Forelimb muscle (tissue), 1 donor: ENCODE measurements around the gene PTTG2. TPM values are rescaled to one million over a fixed set of nuclear protein-coding genes. Genes with fewer than 3 reads are reported as not detected.

Experiments
- DNase-seq: peaks from one replicate; pipeline ENCODE4 v3.0.0-alpha.2; 2013; ENCODE audit warnings: low read depth
- polyA plus RNA-seq: library from polyadenylated mRNA; unstranded; fragments of 120-200 nt; gene quantifications from one replicate; pipeline ENCODE4 v1.2.1, GENCODE V29; 2013; ENCODE audit not compliant: insufficient read length

Gene PTTG2
- polyA plus RNA-seq, 1 donor, result not detected

GRCh38 chr4:37985730-37986275, 25.6 kb downstream of the PTTG2 start:
- DNase-seq, result no peak

GRCh38 chr4:37988670-37989069, 28.5 kb downstream of the PTTG2 start:
- DNase-seq, result no peak

- no peak for DNase-seq
Measured at GRCh38 chr4:37989398-37990260, 29.4 kb downstream of the PTTG2 start.

GRCh38 chr4:37990731-37991245, 30.6 kb downstream of the PTTG2 start:
- no peak for DNase-seq

- DNase-seq, result no peak
Measured at GRCh38 chr4:37991623-37992410, 31.6 kb downstream of the PTTG2 start.

GRCh38 chr4:37993806-37994205, 33.6 kb downstream of the PTTG2 start:
- DNase-seq, result no peak

- no peak for DNase-seq
Measured at GRCh38 chr4:37994569-37994968, 34.4 kb downstream of the PTTG2 start.

GRCh38 chr4:37995299-37995821, 35.2 kb downstream of the PTTG2 start:
- DNase-seq, result no peak

GRCh38 chr4:37995981-37996775, 36.0 kb downstream of the PTTG2 start:
- DNase-seq, result no peak

- DNase-seq, result no peak
Measured at GRCh38 chr4:37998226-37998625, 38.0 kb downstream of the PTTG2 start.

GRCh38 chr4:37999000-37999716, 39.0 kb downstream of the PTTG2 start:
- DNase-seq, result no peak

- no peak for DNase-seq
Measured at GRCh38 chr4:37999965-38000364, 39.8 kb downstream of the PTTG2 start.

- DNase-seq, result no peak
Measured at GRCh38 chr4:38001927-38002326, 41.7 kb downstream of the PTTG2 start.

GRCh38 chr4:38002451-38003071, 42.4 kb downstream of the PTTG2 start:
- no peak for DNase-seq

- no peak for DNase-seq
Measured at GRCh38 chr4:38003102-38003501, 42.9 kb downstream of the PTTG2 start.

GRCh38 chr4:38003628-38004027, 43.4 kb downstream of the PTTG2 start:
- DNase-seq, result no peak

- DNase-seq, result no peak
Measured at GRCh38 chr4:38004062-38004461, 43.9 kb downstream of the PTTG2 start.

GRCh38 chr4:38004887-38005286, 44.7 kb downstream of the PTTG2 start:
- DNase-seq, result no peak

GRCh38 chr4:38005637-38006036, 45.4 kb downstream of the PTTG2 start:
- DNase-seq, result no peak

GRCh38 chr4:38007645-38008044, 47.4 kb downstream of the PTTG2 start:
- no peak for DNase-seq
